ENCODE measurements around the gene TKT. TPM values are rescaled to one million over a fixed set of nuclear protein-coding genes. Genes with fewer than 3 reads are reported as not detected.
"Not testable (repeated sequence)": the region's sequence is repeated elsewhere in the genome, so short reads cannot be mapped to it uniquely, and the experiment has no call there.

The TKT gene, protein sequence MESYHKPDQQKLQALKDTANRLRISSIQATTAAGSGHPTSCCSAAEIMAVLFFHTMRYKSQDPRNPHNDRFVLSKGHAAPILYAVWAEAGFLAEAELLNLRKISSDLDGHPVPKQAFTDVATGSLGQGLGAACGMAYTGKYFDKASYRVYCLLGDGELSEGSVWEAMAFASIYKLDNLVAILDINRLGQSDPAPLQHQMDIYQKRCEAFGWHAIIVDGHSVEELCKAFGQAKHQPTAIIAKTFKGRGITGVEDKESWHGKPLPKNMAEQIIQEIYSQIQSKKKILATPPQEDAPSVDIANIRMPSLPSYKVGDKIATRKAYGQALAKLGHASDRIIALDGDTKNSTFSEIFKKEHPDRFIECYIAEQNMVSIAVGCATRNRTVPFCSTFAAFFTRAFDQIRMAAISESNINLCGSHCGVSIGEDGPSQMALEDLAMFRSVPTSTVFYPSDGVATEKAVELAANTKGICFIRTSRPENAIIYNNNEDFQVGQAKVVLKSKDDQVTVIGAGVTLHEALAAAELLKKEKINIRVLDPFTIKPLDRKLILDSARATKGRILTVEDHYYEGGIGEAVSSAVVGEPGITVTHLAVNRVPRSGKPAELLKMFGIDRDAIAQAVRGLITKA
- 406 and 438 TPM in 2 replicates for total RNA-seq (2014; rRNA removed; shearing (Covaris generic))

DNA sequence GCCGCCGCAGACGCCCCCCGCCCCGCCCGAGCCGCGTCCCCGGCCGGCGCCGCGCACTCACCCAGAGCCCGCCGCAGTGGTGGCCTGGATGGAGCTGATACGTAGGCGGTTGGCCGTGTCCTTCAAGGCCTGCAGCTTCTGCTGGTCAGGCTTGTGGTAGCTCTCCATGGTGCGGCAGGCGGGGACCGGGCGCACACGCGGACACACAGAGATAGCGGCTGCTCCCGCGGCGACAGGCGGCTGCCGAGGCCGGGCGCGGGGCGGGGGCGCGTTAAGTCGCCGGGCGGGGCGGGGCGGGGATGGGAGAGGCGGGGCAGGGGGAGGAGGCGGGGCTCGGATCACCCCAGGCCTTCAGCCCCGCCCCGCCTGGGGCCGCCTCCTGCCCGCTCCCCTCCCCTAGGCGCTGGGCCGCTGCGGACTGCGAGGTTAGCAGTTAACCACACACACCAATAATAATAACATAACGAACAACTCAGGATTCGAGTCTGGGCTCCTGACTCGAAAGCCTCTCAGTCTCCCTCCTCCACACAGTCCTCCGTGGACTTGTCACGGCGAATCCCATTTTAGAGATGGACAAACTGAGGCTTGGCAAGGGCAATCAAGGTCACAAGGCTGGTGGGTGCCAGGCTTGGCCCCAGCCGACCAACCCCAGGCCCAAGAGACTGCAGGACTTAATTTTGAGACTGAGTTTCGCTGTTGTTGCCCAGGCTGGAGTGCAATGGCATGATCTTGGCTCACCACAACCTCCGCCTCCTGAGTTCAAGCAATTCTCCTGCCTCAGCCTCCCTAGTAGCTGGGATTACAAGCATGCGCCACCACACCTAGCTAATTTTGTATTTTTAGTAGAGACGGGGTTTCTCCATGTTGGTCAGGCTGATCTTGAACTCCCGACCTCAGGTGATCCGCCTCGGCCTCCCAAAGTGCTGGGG lies at the start of gene TKT:
Gene TKT (minus strand): TSS at position 248 of the 929 bp plus-strand sequence. CDS start 80 bp downstream, at position 168.
- peak; percentile 64 for DNase-seq (ENCODE audit: low spot score)

DNA sequence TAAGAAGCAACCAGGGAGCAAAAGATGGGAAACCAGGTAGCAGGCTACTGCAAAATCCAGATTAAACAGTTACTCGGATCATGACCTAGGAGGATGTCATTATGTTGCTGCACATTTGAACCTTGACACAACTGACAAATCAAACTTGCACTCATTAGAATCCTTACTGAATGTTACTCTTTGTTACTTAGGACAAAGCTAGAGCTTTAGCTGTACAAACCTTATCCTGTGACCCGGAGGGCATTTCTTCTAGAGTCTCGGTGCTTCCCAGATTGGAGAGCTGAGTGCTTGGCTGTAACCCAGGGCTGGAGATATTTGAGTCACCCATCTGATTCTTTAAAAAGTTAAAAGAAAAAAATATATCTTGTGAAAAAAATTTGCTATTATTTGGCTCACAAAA lies 48.1 kb upstream of the TKT start:
- no peak for DNase-seq (ENCODE audit: low spot score)

DNA sequence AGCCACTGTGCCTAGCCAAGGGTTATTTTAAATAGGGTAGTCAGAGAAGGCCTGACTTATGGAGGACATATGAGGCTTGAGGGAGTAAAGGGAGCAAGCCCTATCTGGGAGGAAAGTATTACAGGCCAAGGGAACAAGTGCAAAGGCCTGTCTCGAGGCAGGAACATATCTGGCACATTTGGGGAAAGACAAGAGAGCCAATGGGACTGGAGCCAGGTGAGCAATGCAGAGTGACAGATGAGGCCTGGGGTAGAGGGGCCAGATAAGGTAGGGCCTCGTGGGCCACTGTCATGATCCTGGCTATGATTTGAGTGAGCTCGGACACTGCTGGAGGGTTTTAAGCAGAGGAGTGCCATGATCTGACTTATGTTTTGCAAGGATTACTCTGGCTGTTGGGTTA lies 47.7 kb upstream of the TKT start:
- DNase-seq (ENCODE audit: low spot score) = no peak

DNA sequence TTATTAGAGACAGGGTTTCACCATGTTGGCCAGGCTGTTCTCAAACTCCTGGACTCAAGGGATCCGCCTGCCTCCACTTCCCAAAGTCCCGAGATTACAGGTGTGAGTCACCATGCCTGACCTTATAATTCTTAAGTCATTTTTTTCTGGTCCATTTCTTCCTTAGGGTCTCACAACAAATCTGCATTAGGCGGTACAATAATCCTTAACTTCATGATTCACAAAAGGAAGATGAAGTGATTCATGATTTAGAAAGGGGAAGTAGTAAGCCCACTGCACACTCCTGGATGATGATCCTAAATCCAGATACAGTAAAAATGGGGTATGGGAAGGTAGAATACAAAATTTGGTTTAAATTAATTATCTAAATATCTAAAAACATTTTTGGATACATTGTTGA lies 45.0 kb upstream of the TKT start:
- DNase-seq (ENCODE audit: low spot score) = no peak

DNA sequence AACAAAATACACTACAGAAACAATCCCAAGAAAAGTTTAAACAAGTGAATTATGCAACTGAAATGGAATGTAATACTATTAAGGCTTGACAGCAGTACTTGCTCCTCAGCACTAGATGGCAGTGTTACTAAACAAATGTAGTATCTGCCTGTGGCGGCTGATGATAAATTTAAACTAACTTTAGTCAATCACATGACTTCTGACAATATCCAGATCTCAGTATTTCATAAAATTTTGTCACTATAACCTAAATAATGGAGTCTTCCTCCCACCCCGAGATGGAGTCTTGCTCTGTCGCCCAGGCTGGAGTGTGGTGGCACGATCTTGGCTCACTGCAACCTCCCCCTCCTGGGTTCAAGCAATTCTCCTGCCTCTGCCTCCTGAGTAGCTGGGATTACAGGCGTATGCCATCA lies 43.8 kb upstream of the TKT start:
- DNase-seq (ENCODE audit: low spot score) = peak; percentile 36

DNA sequence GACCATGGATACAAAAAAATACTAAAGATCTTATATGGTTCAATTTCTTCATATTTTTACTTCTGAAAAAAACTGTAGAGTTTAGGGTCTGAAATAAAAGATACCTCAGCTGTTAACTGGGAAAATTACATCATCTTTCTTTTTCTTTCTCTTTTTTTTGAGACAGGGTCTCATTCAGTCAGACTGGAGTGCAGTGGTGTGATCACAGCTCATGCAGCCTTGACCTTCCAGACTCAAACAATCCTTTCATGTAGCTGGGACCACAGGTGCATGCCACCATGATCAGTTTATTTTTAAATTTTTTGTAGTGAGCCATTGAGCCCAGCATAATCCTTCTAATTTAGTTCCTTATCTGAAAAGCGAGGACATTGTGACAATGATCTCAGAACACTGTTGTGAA lies 39.6 kb upstream of the TKT start:
- DNase-seq (ENCODE audit: low spot score) = no peak

DNA sequence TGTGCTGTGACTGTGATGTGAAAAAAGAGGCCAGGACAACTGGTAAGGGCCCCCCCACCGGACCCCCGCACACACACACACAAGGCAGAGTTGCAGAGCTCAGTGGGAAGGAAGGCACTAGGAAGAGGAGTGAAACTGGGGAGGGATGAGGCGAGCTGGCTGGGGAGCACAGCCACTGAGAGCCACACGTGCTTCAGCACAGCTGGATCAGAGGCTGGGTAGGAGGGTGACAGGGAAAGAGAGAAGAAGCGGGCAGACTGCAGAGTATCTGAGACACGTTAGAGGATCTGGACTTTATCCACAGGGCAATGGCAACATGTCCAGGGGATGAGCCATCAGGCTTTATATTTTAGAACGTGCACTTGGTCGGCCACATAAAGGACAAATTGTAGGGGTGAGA lies 38.0 kb upstream of the TKT start:
- no peak for DNase-seq (ENCODE audit: low spot score)

DNA sequence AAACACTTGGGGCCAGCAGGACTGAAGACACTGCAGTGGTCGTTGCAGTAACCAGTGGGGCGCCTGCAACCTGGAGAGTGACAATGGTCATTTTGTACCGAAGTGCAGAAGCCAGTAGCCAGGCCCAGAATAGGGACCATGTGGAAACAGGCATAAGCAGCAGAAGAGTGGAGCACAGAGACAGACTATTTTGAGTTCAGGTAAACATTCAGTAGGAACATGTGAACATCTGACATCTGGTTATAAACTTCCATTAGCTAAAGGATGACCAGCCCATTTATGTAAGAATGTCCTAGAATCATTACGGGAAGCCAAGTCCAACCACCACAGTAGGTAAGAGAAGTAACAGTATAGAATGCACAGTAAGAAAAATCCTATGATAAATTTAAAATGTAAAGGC lies 32.4 kb upstream of the TKT start:
- DNase-seq (ENCODE audit: low spot score) = no peak

DNA sequence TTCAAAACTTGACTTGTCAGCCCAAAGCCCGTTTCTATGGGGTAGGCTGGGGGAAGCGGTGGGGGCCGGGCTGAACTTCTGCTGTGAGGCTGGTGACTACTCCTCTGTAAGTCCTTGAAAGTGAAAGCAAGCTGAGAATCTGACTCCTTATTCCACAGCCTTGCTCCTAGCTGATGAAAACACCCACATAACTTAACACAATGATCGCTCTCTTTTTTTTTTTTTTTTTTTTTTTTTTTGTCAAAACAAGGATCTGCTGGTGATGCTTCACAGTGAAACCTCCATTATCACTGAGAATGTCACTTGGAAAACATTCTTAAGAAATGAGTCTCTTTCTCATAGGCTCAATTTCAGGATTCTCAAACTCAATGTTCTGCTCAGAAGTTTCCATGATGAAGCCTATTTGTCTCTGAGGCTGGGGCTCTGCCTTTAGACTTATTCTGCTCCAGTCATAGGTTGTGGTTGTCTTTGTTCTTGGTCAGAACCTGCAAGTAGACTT lies 31.4 kb upstream of the TKT start:
- no peak for DNase-seq (ENCODE audit: low spot score)

DNA sequence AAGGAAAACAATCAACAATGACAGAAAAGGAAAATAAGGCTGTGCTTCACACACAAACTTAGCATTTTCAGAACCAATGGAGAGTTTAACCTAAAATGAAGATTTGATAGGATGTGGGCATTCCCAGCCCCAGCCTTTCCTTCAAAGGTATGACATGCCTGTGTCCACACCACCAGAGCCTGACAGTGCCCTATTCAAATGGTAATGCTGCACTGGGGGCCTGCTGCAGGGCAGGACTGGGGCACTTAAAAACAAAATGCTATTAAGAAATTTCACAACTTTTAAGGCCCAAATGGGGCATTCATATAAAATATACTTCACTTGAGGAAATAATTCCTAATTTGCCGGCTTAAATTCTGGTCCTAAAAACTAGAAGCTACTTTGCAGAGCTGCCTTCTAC lies 30.9 kb upstream of the TKT start:
- no peak for DNase-seq (ENCODE audit: low spot score)

DNA sequence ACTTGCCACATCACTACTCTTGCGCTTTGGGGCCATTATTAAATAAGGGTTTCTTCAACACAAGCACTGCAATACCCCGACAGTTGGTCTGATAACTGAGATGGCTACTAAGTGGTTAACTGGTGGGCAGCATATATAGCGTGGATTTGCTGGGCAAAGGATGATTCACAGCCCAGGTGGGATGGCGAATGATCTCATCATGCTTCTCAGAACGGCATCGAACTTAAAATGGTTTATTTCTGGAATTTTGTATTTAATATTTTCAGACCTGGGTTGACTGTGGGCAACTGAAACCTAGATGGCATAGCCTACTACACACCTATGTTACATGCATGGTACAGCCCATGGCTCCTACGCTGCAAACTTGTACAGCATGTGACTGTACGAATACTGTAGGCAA lies 26.8 kb upstream of the TKT start:
- DNase-seq (ENCODE audit: low spot score) = no peak

DNA sequence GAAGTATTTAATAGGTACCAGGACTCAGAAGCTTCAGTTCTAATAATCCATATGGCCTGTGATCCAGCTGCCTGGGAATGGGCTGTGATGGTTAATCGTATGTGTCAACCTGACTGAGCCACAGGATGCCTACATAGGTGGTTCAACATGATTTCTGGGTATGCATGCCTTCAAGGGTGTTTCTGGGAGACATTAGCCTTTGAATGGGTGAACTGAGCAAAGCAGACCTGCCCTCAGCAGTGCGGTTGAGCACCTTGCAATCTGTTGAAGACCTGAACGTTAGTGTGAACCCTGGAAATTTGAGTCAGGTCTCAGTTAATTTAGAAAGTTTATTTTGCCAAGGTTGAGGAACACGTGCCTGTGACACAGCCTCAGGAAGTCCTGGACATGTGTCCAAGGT lies 22.8 kb upstream of the TKT start:
- no peak for DNase-seq (ENCODE audit: low spot score)

DNA sequence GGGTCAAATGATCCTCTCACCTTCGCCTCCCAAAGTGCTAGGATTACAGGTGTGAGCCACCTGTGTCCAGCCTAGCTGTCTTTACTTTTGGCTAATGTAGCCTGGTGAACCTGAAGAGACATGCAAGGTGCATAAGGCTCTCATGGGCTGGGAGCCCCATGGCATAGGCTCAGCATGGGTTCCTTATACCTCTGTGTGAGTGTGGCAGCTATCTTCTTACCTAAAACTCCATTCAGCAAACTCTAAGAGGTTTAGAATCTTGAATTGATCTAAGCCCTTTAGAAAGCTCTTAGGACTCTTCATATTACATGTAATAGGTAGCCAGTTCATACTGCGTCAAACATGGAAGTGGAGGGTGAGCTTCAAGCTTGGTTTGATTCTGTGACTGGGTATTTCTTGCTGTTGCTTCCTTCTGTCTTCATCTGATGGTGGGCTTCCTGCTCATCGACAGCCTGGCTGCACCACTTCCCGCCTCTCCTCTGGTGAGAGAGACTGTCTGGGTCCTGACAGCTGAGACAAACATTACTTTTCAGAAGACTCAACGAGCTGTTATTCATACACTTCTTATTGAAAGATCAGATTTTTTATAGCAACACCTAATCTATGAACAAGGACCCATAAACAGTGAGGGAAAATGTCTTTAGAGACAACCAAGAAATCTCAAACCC lies 19.2 kb upstream of the TKT start:
- no peak for DNase-seq (ENCODE audit: low spot score)

DNA sequence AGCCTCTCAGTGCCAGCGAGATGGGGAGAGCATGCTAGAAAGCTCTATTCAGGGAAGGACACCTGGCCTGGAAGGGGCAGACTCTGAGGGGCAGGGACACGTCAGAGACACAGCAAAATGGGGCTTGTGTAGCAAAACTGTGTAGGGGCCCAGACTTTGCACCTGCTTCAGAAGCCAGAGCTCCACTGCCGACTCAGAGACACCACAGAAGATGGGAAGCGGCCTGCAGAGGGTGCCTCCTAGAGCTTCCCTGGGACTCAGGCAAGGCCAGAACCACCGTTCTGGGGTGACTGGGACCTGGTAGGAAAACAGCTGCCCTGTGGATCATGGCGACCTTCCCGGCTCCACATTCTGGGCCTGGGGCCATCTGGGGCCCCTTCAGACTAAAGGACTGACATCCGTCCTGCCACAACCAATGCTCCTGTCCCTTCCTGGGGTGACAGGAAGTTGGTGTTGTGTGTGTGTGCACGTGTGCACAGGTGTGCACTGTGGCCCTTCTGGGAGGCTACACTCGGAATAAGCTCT lies 17.4 kb upstream of the TKT start:
- DNase-seq (ENCODE audit: low spot score) = no peak

DNA sequence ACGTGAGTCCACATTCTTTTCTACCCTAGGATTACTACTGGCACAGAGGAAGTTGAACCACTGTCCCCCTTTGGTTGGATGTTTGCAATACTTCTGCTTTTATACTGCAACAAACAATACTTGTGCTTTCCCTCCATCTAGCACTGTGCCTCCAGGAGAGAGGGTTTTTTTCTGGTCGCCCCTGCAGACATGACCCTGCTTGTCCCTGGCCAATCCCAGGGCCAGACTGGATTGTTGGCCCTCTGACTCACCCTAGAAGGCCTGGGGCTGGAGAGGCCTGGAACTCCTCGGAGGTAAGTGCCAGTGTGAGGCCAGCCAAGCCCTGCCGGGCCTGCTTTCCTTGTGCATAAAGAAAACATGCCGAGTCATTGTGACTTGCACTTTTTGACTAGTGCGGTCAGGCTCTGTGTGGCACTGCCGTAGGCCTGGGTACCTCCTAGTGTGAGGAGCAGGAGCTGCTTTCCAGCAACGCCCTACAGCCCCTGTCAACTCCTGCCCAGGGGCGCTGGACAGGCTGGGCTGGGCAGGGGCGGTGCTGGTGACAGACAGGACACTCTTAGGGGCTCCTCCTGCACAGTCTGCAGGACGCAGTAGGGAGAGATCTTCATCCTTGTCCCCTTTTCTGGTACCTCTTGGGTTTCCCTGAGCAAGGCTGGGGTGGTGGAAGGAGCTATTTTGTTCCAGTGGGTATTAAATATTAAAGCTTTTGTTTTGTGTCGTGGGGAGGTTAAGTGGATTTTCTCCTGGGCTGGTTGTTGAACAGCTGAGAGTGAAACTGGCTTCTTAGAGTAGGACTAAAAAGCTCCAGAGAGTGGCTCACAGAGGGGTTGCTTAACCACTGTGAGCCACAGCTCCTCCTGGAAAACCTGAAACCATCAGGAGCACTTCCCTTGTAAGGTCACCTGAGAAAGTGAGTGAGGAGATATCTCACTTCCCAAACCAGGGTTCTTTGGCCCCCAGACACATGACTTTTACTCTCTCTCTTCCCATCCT lies 14.4 kb upstream of the TKT start:
- peak; percentile 99 for DNase-seq (ENCODE audit: low spot score)

DNA sequence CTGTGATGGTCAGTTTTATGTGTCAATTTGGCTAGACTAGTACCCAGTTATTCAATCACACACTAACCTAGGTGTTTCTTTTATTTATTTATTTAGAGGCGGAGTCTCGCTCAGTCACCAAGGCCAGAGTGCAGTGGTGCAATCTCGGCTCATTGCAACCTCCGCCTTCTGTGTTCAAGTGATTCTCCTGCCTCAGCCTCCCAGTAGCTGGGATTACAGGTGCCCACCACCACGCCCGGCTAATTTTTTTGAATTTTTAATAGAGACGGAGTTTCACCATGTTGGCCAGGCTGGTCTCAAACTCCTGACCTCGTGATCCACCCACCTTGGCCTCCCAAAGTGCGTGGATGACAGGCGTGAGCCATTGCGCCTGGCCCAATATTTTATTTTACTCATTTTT lies 13.4 kb upstream of the TKT start:
- DNase-seq (ENCODE audit: low spot score) = not testable (repeated sequence)

DNA sequence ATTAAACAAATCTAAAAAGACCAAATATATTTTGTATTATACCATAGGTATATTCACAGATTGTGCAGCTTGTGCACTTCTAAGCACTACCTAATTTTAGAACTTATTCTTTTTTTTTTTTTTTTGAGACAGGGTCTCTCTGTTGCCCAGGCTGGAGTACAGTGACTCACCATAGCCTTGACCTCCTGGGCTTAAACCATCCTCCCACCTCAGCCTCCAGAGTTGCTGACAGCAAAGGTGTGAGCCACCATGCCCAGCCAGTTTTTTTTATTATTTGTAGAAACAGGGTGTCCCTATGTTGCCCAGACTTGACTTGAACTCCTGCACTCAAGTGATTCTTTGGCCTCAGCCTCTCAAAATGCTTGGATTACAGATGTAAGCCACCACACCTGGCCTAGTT lies 11.9 kb upstream of the TKT start:
- no peak for DNase-seq (ENCODE audit: low spot score)

DNA sequence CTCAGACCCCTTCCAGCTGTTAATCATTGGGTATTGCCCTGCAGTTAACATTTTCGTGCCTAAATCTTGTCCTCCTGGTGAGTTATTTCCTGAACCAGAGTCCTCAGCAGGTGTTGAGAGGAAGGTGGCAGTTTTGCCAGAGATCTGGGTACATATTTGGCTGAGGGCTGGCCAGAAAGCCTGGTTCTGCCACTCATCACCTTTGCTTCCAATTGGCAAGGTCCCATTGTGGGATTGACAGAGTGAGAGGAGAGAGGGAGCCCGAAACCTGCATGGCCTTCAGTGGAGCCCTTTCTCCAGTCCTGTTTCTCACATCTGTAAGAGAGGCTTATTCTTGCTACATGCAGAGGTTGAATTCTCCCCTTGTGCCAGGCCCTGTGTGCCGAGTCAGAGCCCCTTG lies 8.9 kb upstream of the TKT start:
- no peak for DNase-seq (ENCODE audit: low spot score)

DNA sequence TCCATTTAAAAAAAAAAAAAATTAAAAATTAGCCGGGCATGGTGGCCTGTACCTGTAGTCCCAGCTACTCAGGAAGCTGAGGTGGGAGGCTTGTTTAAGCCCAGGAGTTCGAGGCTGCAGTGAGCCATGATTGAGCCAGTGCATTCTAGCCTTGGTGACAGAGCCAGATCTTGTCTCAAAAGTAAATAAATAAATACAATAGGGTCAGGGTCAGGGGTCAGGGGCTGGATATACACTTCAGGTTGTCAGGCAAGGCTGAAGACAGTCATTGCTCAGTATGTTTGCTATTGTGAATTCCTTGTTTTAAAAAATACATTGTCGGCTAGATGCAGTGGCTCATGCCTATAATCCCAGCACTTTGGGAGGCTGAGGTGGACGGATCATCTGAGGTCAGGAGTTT lies 8.1 kb upstream of the TKT start:
- DNase-seq (ENCODE audit: low spot score) = no peak

DNA sequence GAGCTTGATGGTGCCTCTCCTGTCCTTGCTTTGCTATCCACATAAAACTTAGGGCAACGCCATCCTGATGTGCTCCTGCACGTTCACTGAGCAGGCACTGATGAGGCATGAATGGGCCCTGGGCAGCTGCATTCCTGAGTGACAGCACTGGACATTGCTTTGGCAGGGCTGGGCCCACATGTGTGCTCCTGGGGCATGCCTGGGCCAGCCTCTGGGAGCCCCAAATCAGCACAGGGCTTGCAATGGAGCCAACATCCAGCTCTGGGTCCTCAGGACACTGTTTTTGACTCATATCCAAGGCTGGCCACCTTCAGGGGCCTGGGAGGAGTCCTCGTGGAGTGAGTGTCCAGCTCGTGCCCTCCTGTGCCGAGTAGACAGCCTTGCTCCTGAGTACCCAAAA lies 5.9 kb upstream of the TKT start:
- no peak for DNase-seq (ENCODE audit: low spot score)
